ENCODE results near the gene TNFSF8.

The TNFSF8 gene

GRCh38 chr9:114935119-114935518 lies 4.7 kb upstream of the TNFSF8 start:
- no peak for DNase-seq

GRCh38 chr9:114932502-114932901 lies 2.1 kb upstream of the TNFSF8 start:
- DNase-seq, result no peak

DNA sequence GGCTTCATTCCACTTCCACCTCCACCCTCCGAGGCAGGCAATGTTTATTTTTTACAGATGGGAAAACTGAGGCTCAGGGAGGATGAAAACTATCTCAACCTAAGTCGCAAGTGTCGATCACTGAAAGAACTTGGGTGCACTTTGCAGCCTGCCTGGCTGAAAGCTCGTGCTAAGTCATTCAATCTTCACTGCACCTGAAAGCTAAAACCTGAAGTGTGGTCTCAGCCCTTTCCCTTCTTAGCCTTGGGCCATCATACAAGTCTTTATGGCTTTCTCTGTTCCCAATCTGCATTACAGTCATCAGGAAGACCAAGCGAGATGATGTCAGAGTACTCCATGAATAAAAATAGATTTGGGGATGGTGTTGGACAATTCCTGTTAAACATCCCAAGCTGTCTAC lies 1.0 kb upstream of the TNFSF8 start:
- DNase-seq, result no peak

DNA sequence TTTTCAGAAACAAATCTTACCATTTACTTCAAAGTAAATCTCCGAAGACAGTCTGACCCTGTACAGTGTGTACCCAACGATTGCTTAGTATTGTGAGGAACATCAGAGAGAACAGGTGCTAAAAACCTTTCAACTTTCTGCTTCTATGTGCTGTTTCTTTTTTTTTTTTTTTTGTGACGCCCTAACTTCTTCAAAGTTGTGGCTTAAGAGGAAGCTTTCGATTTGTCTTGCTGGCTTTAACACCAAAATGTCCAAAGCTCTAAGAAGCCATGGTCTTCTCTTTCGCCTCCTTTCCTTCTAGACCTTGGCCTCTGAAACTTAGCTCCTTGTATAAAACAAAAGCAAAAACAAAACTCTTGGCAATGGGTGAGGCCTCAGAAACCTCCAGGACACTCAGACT lies 1.2 kb downstream of the TNFSF8 start:
- DNase-seq, result no peak

DNA sequence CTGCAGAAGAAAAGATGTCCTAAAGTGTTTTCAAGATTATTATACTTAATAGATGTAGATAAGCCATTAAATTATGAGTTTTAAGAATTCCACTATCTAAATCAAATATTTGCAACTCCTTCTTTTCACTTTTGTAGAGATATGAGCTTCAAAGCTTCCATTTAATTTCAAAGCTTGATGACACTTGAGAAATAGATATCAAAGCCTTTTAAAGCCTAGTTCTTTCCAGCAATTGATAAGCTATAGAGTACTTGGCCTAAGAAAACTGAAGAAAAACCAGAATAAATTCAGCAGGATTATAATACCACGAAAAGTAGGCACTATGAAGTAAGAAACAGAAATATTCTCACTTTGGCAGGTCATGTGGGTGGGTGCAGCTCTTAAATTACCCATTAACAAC lies 1.7 kb downstream of the TNFSF8 start:
- no peak for DNase-seq

GRCh38 chr9:114928136-114928535 lies 2.3 kb downstream of the TNFSF8 start:
- no peak for DNase-seq

DNA sequence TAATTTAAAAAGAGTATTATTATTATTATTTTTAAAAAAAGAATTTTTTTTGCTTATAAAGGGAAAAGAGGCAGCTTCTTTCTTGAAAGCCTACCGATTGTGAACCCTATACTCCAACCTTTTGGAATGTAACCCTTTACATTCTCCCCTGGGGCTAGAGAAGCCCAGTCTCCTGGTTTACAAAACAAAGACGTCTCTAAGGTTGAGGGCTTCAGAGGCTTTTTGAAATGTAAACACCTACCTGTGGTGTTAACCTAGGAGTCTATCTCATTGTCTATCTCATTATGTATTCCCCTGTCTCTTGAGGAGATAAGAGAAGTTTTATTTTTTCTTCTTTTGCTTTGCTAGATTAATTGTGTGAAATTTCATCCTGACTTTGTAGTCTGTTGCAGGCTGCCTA lies 4.7 kb downstream of the TNFSF8 start:
- DNase-seq, result no peak

- DNase-seq, result no peak
These were observed 5.4 kb downstream of the TNFSF8 start for GRCh38 chr9:114925039-114925438.

- no peak for DNase-seq
These were observed 6.1 kb downstream of the TNFSF8 start for GRCh38 chr9:114924327-114924726.

DNA sequence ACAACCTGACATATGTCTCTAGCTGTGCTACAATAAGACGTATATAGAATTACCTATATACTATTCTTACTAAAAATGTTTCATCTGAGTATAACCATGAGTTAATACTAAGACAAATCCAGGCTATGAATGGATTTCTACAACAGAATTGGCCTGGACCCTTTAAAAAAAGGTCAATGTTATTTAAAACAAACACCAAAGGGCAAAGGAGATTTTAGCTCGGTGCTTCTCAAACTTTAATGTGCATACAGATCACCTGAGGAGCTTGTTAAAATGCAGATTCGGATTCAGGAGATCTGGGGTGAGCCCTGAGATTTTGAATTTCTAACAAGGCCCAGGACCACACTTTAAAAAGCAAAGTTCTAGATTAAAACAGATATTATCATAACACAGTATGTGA lies 6.5 kb downstream of the TNFSF8 start:
- DNase-seq, result no peak

DNA sequence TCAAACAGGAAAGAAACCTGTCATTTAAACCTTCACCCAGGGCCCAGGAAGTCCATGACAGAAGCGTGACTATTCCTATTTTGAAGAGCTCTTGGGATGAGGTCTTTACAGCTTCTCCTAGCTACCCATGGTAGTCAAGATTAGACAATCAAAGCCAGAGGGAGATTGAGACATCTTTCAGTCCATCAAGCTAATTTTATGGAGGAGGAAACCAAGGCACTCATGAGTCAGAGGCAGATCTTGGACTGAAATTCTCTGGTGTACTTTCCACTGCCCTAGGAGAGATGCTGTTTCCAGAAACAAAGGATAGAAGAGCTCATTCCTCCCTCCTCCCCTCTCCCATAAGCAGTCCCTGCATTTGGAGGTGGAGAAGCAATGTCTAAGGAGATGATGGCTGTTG lies 9.2 kb downstream of the TNFSF8 start:
- DNase-seq, result no peak

- DNase-seq, result no peak
These were observed 10.8 kb downstream of the TNFSF8 start for GRCh38 chr9:114919611-114920010.

GRCh38 chr9:114916481-114916880 lies 13.9 kb downstream of the TNFSF8 start:
- DNase-seq, result no peak

- no peak for DNase-seq
These were observed 16.3 kb downstream of the TNFSF8 start for GRCh38 chr9:114914139-114914538.

GRCh38 chr9:114913656-114914055 lies 16.7 kb downstream of the TNFSF8 start:
- no peak for DNase-seq

DNA sequence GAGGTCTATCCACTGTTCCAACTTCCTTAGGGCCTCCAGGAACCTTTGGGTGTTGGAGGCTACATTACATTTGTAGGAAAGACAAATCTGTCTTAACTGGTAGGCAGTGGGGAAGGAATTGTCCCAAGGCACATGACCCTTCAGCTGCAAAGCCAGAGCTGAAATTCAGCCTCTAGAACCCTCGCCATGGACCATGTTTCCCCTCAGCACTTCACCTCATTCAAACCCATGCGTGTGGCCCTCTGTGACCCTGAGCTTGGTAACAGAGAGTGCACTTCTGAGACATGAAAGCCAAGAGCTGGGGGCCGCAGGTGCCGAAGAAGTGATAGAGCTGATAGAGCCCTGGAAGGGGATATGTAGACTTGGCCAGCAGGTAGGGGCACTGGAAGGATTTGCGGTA lies 17.2 kb downstream of the TNFSF8 start:
- no peak for DNase-seq

- DNase-seq, result peak; percentile 5 to 65
These were observed 19.1 kb downstream of the TNFSF8 start for GRCh38 chr9:114911167-114911821.

DNA sequence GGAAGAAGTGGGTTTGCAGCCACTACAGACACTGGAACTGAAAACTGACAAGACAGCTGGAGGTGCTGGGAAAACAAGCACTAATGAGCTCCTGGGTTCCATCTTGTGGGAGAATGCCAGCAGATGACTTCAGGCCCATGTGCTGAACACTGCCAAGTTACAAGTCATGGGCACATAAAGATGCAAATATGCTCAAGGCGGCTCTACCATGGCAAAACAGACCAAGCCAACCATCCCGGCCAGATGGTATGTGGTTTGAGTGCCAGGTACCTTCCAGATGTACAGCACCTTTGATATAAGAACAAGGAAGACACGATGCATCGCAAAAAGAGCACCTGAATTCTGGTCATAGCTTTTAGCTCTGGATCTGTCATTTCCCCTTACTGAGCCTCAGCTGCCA lies 19.9 kb downstream of the TNFSF8 start:
- peak; percentile 52 to 71 for DNase-seq

DNA sequence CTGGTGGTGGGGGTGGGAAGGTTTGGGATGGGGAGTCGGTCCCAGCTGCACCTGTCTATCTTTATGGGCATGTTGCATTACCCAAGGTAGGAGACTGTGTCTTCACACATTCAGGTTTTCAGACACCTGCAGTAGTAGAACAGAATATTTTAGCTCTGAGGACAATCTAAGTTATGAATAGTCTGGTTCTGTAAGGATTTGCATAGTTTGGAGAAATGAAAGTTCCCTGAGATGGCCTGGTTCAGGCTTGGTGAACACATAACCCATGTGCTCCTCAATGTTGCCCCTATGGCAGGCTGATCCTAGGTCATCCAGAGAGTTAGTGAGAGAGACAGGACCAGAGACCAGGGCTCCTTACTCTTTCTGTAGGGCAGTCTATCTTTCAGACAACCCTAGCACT lies 20.7 kb downstream of the TNFSF8 start:
- no peak for DNase-seq

- no peak for DNase-seq
These were observed 21.5 kb downstream of the TNFSF8 start for GRCh38 chr9:114908805-114909448.

- DNase-seq, result no peak
These were observed 22.2 kb downstream of the TNFSF8 start for GRCh38 chr9:114908104-114908622.

GRCh38 chr9:114906922-114907571 lies 23.3 kb downstream of the TNFSF8 start:
- DNase-seq, result no peak

DNA sequence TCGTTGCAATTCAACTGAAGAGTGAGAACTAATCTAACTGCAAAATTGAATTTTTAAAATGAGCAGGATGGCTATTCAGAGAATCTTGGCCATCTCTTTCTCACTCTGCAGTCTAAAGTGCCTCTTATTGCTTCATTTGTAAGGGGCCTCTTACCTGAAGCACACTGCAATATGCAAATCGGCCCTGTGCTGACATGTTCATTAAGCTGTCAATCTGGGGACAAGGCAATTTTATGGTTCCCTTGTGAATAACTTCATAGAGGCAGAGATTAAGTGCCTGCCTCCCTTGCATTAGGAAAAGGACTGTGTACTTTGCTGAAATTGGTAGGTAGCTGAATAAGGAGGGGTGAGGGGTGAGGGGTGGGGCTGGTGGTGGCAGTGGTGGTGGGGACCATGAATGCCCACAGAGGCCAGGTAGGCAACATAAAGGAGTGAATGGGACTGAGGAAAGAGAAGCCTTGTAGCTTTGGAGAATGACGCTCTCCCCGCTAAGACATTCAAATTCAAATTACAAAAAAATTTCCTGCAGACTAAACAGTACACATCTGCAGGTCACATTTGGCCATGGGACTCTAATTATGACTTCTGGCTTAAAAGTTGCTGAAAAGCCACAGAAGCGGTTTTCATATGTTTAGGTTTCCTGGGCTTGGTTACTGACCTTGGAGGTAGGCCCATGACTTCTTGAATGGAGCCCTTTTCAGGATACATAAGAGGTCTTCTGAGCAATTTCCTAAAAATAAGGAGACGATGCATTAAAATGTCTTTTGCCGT lies 25.0 kb downstream of the TNFSF8 start:
- DNase-seq, result no peak
